PC-9 (cell line): ENCODE measurements around the gene FAM174C.

Source experiments
- CTCF ChIP-seq: fragments of 200-600 bp; sonication (generic); conservative IDR thresholded peaks from 2 replicates; pipeline ENCODE4 v1.6.1; 2017; ENCODE audit warnings: mixed run types, antibody characterized with exemption, mild to moderate bottlenecking, moderate library complexity
- EZH2 ChIP-seq: fragments of 200-600 bp; sonication (generic); IDR thresholded peaks from 2 replicates; pipeline ENCODE4 v1.8.0; 2017; ENCODE audit warnings: antibody characterized with exemption, low read depth

DNA sequence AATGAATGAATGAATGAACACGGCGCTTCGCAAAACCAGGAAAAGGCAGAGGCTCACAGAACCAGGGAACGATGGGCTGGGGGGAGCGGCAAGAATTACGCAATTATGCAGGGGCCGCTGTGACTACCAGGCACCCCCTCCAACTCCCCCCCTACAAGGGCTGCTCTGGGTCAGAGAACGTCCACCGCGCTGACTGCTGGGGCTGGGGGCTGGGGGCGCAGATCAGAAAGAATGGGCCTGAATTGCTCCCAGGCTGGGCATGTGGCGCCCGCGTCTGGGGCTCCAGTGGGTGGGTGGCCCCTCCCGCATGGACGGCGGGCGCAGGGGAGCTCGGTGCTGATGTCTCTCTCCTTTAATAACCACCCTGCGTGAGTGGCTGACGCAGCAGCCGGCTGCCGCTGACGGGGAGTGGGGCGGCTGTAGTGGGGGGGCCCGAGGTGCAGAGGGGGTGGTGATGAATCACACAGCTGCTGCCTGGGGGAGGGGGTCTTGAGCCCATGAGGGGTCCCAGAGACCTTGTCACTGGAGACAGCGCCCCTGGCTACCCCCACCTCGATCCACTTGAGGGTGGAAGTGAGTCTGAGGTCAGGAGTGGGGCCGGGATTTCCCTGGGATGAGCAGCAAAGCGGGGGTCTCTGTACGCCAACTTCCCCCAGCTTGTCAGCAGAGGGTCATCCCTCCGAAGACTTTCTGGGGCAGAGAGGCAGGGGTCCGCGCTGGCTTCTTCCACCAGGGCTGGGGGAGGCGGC, 7.7 kb upstream of the FAM174C start:
- TF ChIP-seq CTCF (no peak), EZH2 (no peak)
